ENCODE measurements around the gene SRC. TPM values are rescaled to one million over a fixed set of nuclear protein-coding genes. Genes with fewer than 3 reads are reported as not detected.
A peak's percentile ranks its signal among the peaks of the same experiment; 100 is the strongest.

Gene SRC
- polyA plus RNA-seq, 1 of the 3 experiments (the other 2 are of a cell fraction), result 23.8 TPM

DNA sequence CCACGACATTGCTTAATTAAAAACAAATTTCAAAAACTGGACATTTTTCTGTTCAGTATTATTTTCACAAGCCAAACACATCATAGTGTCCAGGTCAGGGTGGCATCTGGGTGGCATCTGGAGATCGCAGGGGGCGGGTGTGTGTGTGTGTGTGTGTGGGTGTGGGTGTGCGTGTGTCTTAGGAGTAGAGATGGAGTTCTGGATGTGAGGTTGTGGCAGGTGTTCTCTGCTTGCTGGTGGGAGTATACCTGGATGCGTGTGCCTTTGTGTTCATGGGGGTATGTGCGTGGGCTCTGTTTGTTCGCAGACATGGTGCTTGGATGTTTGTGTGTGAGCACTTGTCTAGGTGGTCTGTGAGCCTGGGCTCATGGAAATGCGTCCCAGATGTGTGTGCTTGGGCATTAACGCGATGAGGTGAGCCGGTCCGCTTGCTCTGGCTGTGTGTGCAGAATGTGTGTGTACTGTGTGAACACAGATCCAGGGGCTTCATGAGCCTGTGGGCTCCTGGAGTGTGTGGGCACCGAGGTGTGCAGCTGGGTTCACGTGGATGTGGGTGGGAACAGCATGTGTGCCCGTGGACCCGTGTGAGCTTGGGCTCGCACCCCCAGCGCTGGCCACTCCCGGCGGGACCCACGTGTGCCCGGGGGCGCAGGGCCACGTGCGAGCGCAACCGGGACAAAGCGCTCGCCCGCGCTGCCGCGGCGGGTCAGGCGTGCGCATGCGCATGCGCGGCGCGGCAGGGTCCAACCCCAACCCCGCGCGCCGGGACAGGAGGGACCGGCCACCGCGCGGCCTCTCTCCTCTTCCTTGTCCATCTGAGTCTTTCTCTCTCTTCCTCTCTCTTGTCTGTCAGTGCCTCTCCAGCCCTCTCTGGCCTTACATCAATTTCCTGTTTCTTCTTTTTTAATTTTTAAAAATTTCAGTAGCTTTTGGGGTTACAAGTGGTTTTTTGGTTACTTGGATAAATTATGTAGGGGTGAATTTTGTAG is 60.4 kb downstream of the SRC start (continued):
- TF ChIP-seq MXI1 (IDR thresholded peaks at IDR 0.05; ENCODE audit: low read depth, low read length) (peak; percentile 86), FOSL2 (IDR thresholded peaks at IDR 0.05; ENCODE audit: borderline replicate concordance, low read depth) (no peak), GABPA (IDR thresholded peaks at IDR 0.05; ENCODE audit: low read depth) (no peak)
- TF ChIP-seq, protein P1, sequence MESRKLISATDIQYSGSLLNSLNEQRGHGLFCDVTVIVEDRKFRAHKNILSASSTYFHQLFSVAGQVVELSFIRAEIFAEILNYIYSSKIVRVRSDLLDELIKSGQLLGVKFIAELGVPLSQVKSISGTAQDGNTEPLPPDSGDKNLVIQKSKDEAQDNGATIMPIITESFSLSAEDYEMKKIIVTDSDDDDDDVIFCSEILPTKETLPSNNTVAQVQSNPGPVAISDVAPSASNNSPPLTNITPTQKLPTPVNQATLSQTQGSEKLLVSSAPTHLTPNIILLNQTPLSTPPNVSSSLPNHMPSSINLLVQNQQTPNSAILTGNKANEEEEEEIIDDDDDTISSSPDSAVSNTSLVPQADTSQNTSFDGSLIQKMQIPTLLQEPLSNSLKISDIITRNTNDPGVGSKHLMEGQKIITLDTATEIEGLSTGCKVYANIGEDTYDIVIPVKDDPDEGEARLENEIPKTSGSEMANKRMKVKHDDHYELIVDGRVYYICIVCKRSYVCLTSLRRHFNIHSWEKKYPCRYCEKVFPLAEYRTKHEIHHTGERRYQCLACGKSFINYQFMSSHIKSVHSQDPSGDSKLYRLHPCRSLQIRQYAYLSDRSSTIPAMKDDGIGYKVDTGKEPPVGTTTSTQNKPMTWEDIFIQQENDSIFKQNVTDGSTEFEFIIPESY (IDR thresholded peaks at IDR 0.05; ENCODE audit: borderline replicate concordance, low read depth), result no peak
- TF ChIP-seq, protein P2, sequence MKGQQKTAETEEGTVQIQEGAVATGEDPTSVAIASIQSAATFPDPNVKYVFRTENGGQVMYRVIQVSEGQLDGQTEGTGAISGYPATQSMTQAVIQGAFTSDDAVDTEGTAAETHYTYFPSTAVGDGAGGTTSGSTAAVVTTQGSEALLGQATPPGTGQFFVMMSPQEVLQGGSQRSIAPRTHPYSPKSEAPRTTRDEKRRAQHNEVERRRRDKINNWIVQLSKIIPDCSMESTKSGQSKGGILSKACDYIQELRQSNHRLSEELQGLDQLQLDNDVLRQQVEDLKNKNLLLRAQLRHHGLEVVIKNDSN (IDR thresholded peaks at IDR 0.05; ENCODE audit: borderline replicate concordance, low read depth), result no peak; the same call in 1 of the 2 replicates

DNA sequence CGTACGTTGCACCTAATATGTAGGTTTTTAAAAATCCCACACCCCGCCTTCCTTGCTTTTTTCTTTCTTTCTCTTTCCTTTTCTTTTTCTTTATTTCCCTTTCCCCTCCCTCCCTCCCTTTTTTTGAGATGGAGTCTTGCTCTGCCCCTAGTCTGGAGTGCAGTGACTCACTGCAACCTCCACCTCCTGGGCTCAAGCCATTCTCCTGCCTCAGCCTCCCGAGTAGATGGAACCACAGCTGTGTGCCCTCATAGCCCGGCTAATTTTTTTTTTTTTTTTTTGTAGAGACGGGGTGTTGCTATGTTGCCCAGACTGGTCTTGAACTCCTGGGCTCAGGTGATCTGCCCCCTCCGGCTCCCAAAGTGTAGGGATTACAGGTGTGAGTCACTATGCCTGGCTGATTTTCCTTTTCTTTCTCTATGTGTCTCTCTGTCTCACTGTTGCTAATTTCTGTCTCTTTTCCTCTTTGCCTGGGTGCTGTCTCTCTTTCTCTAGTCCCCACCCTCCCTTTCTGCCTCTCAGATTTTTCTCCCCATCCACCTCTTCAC is 61.2 kb downstream of the SRC start:
- Histone ChIP-seq H3K27ac (ENCODE audit: low read depth in 2 of 2, low read length in 1 of 2) (peak overlapping the region in 1 of 2 experiments; percentile 85; a peak in 2 of 4 replicates), H3K27me3 (ENCODE audit: insufficient read depth) (no peaks in the 10 kb centered on the region), H3K9me3 (no peaks in the 10 kb centered on the region), H3K4me2 (peak overlapping the region; percentile 85), H3K36me3 (replicated peaks in 1 of 2; ENCODE audit: control insufficient read depth in 1 of 2, insufficient read depth in 2 of 2, low read length in 1 of 2) (peaks cover 0 to 12% of the 10 kb centered on the region in 2 experiments), H3K79me2 (ENCODE audit: insufficient read depth) (no peaks in the 10 kb centered on the region), H4K20me1 (ENCODE audit: insufficient read depth) (no peaks in the 10 kb centered on the region), H3K4me3 (ENCODE audit: low read depth in 2 of 2, low read length in 1 of 2) (no peak overlapping the region), H3K4me1 (ENCODE audit: control insufficient read depth in 1 of 2, insufficient read depth in 2 of 2, low read depth in 1 of 2, low read length in 1 of 2) (peaks cover 0 to 46% of the 10 kb centered on the region in 2 experiments; a peak in 1 of 4 replicates), H3F3A (replicated peaks; ENCODE audit: insufficient read depth) (peaks cover 16% of the 10 kb centered on the region), H3K9me2 (no peaks in the 10 kb centered on the region), H3K9ac (peak overlapping the region; percentile 34; the same call in 1 of the 2 replicates), H2AFZ (ENCODE audit: low read depth) (peak overlapping the region; percentile 82; the same call in 1 of the 2 replicates)
- no peak for TF ChIP-seq GATA2 (CRISPR knock-in tag; IDR thresholded peaks at IDR 0.05)
- TF ChIP-seq, protein P3, sequence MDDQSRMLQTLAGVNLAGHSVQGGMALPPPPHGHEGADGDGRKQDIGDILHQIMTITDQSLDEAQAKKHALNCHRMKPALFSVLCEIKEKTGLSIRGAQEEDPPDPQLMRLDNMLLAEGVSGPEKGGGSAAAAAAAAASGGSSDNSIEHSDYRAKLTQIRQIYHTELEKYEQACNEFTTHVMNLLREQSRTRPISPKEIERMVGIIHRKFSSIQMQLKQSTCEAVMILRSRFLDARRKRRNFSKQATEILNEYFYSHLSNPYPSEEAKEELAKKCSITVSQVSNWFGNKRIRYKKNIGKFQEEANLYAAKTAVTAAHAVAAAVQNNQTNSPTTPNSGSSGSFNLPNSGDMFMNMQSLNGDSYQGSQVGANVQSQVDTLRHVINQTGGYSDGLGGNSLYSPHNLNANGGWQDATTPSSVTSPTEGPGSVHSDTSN (IDR thresholded peaks at IDR 0.05), result no peak
- ChIA-PET POLR2A (interaction anchor here (0.9 kb wide), 1 partner anchor 228 kb away, joined by 4 read pairs; the partner anchor contains the start of genes MROH8 and RPN2), CTCF (interaction anchor here (1.0 to 1.3 kb wide), 2 partner anchors 9 to 211 kb away, joined by 3 to 4 read pairs; no protein-coding TSS in a partner anchor)
- DNase-seq, result no peak
- WGBS (ENCODE audit: low lambda C conversion rate), result 76% methylated on average over 7 of the region's 7 CpGs

All from SK-N-SH (cell line).